GM12892 (cell line): ENCODE results near the gene NGLY1.

Experiments used
- DNase-seq: peaks from one replicate; pipeline ENCODE4 v3.0.0; 2011; ENCODE audit not compliant: insufficient read length
- FAIRE-seq: peaks from 2 replicates; lab custom pipeline; 2011; peaks lifted over from hg19 to GRCh38; lab: Jason Lieb, UNC
- POLR2A ChIP-seq: IDR thresholded peaks from 2 replicates; pipeline ENCODE4 v1.6.1; 2011; ENCODE audit warnings: low read depth, low read length, control low read depth
- POLR2AphosphoS5 ChIP-seq: IDR thresholded peaks from 2 replicates; pipeline ENCODE4 v1.6.1; 2011; ENCODE audit warnings: low read depth, low read length, control low read depth
- TAF1 ChIP-seq: IDR thresholded peaks from 2 replicates; pipeline ENCODE4 v1.6.1; 2011; ENCODE audit warnings: low read depth, mild to moderate bottlenecking, control low read depth, low read length, borderline replicate concordance

The NGLY1 gene

DNA sequence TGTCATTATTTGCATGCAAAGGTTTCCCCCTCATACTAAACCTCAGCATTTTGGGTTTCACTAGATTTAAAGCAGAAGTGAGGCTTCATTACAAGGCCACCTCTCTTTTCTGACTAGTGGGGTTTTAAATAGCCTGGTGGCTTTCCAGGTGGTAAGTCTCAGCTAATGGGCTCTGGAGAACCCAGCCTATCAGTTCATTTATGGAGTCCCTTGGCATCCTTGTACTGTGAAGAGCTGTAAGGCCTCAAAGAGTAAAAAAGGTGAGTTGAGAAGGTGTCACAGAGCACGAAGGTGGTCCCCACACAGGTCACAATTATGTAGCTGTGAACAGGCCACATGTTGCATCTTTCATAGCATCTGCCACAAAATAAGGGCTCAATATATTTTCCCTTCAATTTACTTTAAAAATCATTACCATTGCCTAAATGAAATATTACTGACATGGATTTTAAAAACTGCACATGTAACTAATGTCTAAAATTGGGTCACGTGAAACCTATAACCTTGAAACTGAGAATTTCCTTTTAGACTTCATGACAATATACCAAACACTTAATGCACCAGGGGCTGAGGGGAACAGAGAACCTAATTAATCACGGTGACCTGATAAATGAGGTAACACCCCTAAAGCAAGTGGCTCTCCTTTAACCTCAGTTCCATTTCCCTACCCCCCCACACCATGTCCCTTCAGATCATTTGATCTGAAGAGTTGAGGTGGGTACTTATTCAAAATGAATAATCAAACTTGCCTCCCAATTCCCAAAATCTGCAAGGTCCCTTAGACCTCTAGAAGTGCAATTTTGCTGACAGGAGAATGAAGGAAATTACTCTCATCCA lies 1.3 kb downstream of the NGLY1 start:
- TF ChIP-seq POLR2AphosphoS5 (no peak), POLR2A (0 out of 2 replicates have a peak, but pooled peaks have one; percentile 23), TAF1 (peak; percentile 27; the same call in 1 of the 2 replicates)
- DNase-seq (peak; percentile 31), FAIRE-seq (peak; percentile 30)

DNA sequence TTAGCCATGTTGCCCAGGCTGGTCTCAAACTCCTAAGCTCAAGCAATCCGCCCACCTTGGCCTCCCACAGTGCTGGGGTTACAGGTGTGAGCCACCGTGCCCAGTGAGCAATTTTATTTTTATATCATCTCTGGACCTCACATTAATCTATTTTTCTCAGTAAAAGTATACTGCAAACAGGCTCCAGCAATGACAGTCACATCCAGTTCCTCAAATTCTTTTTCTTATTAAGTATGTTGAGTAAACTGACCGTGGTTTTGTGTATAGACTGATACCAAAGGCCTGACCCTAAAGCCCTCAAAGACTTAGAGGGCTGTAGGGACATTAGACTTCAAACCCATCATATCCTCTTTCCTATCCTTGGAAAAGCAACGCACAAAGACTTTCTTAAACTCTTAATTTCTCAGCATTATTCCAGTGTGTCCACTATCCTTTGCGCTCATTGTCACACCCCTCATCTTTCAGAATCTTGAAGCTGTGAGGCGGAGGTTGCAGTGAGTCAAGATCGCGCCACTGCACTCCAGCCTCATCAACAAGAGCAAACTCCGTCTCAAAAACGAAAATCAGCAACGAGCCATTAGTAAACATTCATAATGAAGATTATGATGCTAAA lies 2.0 kb downstream of the NGLY1 start:
- peak; percentile 92 for FAIRE-seq

DNA sequence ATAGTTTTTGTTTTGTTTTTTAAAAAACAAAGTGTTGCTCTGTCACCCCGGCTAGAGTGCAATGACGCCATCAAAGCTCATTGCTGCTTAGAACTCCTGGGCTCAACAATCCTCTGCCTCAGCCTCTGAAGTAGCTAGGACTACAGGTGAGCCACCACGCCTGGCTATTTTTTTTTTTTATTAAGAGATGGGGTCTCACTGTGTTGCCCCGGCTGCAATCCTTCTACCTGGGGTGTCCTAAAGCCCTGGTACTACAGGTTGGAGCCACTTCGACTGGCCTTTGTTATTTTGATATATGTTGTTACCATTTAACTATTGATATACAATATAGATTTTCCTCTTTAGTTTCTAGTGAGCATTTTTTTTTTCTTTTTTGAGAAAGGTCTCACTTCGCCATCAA lies 2.6 kb downstream of the NGLY1 start:
- FAIRE-seq, result peak; percentile 51
- TF ChIP-seq POLR2AphosphoS5 (no peak), POLR2A (no peak), TAF1 (no peak)
- no peak for DNase-seq

More for the DNA sequence above, 2.0 kb downstream of the NGLY1 start:
- TF ChIP-seq POLR2AphosphoS5, result no peak
- DNase-seq, result no peak

DNA sequence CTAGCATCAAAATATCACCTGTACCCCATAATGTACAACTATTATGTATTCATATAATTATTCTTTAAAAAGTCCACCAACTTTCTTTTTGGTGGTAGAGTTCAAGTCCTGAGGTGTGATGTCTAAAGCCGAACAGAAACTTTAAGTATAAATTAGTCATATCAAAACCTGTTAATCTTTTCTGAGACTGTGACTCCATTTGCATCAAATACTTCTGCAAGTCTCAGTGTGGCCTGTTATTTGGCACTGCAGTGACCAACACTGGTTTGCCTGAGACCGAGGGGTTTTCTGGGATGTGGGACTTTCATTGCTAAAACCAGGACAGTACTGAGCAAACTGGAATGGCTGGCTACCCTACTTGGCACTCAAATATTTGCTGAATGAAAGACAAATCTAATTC lies 7.3 kb downstream of the NGLY1 start:
- DNase-seq (no peak), FAIRE-seq (no peak)
- TF ChIP-seq POLR2A (no peak), TAF1 (no peak), POLR2AphosphoS5 (no peak)

DNA sequence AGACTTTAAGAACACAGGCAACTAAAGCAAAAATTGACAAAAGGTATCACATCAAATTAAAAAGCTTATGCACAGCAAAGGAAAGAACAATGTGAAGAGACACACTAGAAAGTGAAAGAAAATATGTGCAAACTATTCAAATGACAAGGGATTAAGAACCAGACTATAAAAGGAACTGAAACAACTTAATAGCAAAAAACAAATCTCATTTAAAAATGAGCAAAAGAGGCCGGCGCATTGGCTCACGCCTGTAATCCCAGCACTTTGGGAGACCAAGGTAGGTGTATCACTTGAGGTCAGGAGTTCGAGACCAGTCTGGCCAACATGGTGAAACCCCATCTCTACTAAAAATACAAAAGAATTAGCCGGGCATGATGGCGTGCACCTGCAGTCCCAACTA lies 14.4 kb downstream of the NGLY1 start:
- TF ChIP-seq POLR2A (no peak), POLR2AphosphoS5 (no peak)
- DNase-seq (no peak), FAIRE-seq (peak; percentile 64)

DNA sequence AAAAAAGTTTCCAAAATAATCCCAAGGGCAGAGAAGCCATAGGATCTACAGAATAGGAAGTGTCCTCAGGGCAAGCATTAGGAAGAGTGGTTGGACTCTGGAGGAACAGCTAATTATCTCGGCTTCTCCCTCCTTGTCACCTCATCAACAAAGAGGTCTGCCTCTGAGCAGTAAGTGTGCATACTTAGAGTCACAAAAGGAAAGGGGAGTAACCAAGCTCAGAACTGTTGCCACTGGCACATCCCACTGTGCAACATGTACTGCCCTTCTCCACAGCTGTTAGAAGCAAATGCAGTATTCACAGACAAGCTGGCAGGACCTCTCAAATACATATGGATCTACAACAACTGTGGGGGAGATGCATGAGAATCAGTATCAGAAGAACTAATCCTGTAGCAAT lies 31.5 kb downstream of the NGLY1 start:
- peak; percentile 71 for FAIRE-seq
- no peak for DNase-seq
- TF ChIP-seq POLR2A (no peak), POLR2AphosphoS5 (no peak), TAF1 (no peak)

DNA sequence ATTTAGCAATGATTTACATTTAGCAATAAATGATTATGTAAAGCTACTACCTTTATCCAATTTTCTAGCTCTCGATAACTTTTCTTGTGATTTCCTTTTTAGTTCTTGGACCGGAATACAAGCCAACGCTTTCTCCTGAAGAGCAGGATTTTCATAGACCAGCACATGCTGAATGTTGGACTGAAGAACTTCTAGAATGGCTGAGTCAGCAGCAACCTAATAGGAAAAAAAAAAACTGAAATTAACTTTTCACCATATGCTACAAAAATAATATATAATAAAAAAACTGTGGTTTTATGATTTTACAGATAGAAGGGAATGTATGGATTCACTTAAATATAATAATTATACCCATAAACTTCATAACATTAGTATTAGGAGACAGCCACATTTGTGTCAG lies 32.2 kb downstream of the NGLY1 start:
- no peak for FAIRE-seq
- no peak for DNase-seq

DNA sequence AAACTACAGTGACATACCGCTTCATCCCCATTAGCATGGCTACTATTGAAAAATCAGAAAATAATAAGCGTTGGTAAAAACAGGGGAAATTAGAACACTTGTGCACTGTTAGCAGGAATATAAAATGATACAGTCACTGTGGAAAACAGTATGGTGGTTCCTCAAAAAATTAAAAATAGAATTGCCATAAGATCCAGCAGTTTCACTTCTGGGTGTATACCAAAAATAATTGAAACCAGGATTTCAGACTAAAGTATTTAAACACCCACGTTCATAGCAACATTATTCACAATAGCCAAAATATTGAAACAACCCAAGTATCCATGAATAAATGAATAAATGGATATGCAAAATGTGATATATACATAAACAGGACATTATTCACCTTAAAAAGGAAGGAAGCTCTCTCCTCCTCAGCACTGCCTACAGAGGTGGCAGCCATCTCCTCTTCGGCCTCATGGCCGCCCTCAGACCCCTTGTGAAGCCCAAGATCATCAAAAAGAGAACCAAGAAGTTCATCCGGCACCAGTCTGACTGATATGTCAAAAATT lies 34.1 kb downstream of the NGLY1 start:
- FAIRE-seq, result no peak
- no peak for DNase-seq
- TF ChIP-seq TAF1 (no peak), POLR2AphosphoS5 (no peak), POLR2A (no peak)

More for the DNA sequence above, 32.2 kb downstream of the NGLY1 start:
- TF ChIP-seq POLR2AphosphoS5 (no peak), POLR2A (no peak), TAF1 (no peak)

DNA sequence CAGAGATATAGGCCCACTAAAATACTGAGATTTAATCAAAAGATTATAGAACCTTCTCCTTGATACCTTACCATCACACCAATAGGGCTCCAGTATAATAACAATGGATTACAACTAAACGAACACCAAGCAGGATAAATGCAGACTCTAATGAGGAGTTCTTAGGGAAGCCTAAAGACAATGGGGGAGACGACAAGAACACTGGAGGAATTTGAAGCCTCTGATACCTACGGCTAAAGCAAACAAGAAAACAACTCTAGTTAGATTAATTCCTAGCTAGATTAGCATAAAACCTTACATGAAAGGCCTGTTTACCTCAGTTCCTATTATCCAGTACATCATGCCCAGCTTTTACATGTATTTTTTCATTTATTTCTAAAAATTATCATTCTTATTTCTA lies 35.1 kb downstream of the NGLY1 start:
- TF ChIP-seq POLR2A (no peak), TAF1 (no peak), POLR2AphosphoS5 (no peak)
- FAIRE-seq (no peak), DNase-seq (no peak)

DNA sequence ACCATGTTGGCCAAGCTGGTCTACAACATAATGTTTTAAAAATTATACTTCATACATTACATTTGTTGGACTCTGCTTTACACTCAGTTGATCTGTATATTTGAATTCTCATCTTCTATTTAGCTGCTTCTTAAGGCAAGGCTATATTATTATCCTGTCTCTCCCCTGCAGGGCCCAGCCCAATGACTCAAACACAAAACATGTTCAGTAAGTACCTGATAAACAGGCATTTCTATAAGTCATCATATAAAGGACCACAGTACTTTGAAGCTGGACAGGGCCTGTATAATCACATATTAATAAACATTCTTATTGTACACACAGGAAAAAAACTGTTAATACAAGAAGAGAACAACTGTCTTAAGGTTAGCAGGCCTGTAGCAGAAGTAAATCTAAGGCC lies 36.2 kb downstream of the NGLY1 start:
- no peak for FAIRE-seq

DNA sequence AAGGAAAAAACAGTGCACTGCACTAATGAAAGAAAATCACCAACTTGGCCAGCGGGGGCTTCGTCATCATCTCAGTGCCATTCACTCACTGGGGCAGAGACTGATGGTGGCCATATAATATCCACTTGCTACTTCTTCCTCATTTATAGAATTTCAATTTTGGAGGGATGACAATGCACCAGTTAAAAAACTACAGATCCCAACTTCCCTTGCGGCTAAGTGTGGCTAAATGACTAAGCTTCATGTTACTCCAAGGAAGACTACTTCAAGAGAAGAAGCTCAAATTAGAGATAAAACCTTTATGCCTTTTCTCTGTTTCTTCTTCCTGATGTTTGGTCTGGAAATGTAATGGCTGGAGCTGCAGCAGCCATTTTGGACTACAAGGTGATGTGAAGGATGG lies 38.8 kb downstream of the NGLY1 start:
- FAIRE-seq, result no peak
- DNase-seq, result no peak
- no peak for TF ChIP-seq POLR2AphosphoS5
- TF ChIP-seq TAF1, result no peak
- no peak for TF ChIP-seq POLR2A

More for the DNA sequence above, 36.2 kb downstream of the NGLY1 start:
- TF ChIP-seq TAF1, result no peak
- no peak for TF ChIP-seq POLR2AphosphoS5
- no peak for TF ChIP-seq POLR2A
- no peak for DNase-seq
